GM12875 (cell line): ENCODE measurements around the gene ROBO1.

Experiments used
- H3K4me3 ChIP-seq: one replicate; pipeline ENCODE4 v1.5.1; 2011; ENCODE audit warnings: low read depth, low read length, control low read depth
- CTCF ChIP-seq: IDR thresholded peaks from 2 replicates; pipeline ENCODE4 v1.5.1; 2011; ENCODE audit warnings: low read depth, mild to moderate bottlenecking, control low read depth, inconsistent platforms, low read length, moderate library complexity, borderline replicate concordance; ENCODE audit not compliant: insufficient read depth

The ROBO1 gene

GRCh38 chr3:79362571-79363270 is 405.1 kb downstream of the ROBO1 start:
- TF ChIP-seq CTCF: no peak
- no peak overlapping the region for H3K4me3 ChIP-seq

- no peak overlapping the region for H3K4me3 ChIP-seq
- peak; percentile 56; the same call in 1 of the 2 replicates for TF ChIP-seq CTCF
These were observed 405.9 kb downstream of the ROBO1 start for GRCh38 chr3:79361748-79362378.

- no peak for TF ChIP-seq CTCF
These were observed 409.5 kb downstream of the ROBO1 start for GRCh38 chr3:79358327-79358726.

GRCh38 chr3:79354179-79354688 is 413.6 kb downstream of the ROBO1 start:
- no peak for TF ChIP-seq CTCF

More at GRCh38 chr3:79358327-79358726, 409.5 kb downstream of the ROBO1 start:
- H3K4me3 ChIP-seq: no peak overlapping the region

GRCh38 chr3:79351699-79352098 is 416.1 kb downstream of the ROBO1 start:
- H3K4me3 ChIP-seq: no peak overlapping the region
- TF ChIP-seq CTCF: no peak

More at GRCh38 chr3:79354179-79354688, 413.6 kb downstream of the ROBO1 start:
- H3K4me3 ChIP-seq: no peak overlapping the region

GRCh38 chr3:79344876-79345871 is 422.6 kb downstream of the ROBO1 start:
- TF ChIP-seq CTCF: no peak
- no peak overlapping the region for H3K4me3 ChIP-seq
